Neural cell (in vitro differentiated cells): ENCODE data around the gene CTLA4. TPM values are rescaled to one million over a fixed set of nuclear protein-coding genes. Genes with fewer than 3 reads are reported as not detected.

Source experiments
- H2AFZ ChIP-seq: fragments of 200-600, 300-800 bp; sonication (generic), shearing (Covaris generic); 2 replicates; pipeline ENCODE4 v1.6.0; 2014; ENCODE audit warnings: low read depth, mild to moderate bottlenecking, antibody characterized with exemption, low read length, moderate library complexity
- H3F3A ChIP-seq: fragments of 200-600 bp; shearing (Covaris generic); 2 replicates; pipeline ENCODE4 v1.6.1; 2016; ENCODE audit warnings: mild to moderate bottlenecking, moderate library complexity, mixed read lengths, antibody characterized with exemption, low read length; ENCODE audit not compliant: insufficient read depth, poor library complexity, severe bottlenecking
- H3K27ac ChIP-seq: fragments of 200-600, 300-800 bp; sonication (generic), shearing (Covaris generic); 2 replicates; pipeline ENCODE4 v1.5.1; 2014; ENCODE audit warnings: mild to moderate bottlenecking, low read length, moderate library complexity
- H3K27me3 ChIP-seq: fragments of 300-800, 200-600 bp; sonication (generic), shearing (Covaris generic); 2 replicates; pipeline ENCODE4 v1.6.0; 2014; ENCODE audit warnings: mild to moderate bottlenecking, low read depth, low read length, moderate library complexity; ENCODE audit not compliant: insufficient read depth
- H3K36me3 ChIP-seq: fragments of 300-800, 200-600 bp; sonication (generic), shearing (Covaris generic); 2 replicates; pipeline ENCODE4 v1.5.1; 2014; ENCODE audit warnings: mild to moderate bottlenecking, antibody characterized with exemption, low read length, moderate library complexity; ENCODE audit not compliant: insufficient read depth
- H3K4me2 ChIP-seq: fragments of 300-800, 200-600 bp; sonication (generic), shearing (Covaris generic); 2 replicates; pipeline ENCODE4 v1.6.0; 2014; ENCODE audit warnings: mild to moderate bottlenecking, low read length
- H3K4me3 ChIP-seq: fragments of 300-800, 200-600 bp; sonication (generic), shearing (Covaris generic); 2 replicates; pipeline ENCODE4 v1.5.1; 2014; ENCODE audit warnings: mild to moderate bottlenecking, low read length, moderate library complexity
- H3K79me2 ChIP-seq: fragments of 200-600 bp; shearing (Covaris generic); replicated peaks from 2 replicates; pipeline ENCODE4 v1.6.0; 2014; ENCODE audit warnings: mild to moderate bottlenecking, low read length, moderate library complexity; ENCODE audit not compliant: insufficient read depth
- H3K9ac ChIP-seq: fragments of 300-800, 200-600 bp; sonication (generic), shearing (Covaris generic); 2 replicates; pipeline ENCODE4 v1.6.1; 2016; ENCODE audit warnings: mild to moderate bottlenecking, low read length, mixed read lengths
- H3K9me2 ChIP-seq: fragments of 200-600 bp; shearing (Covaris generic); 2 replicates; pipeline ENCODE4 v1.6.1; 2016; ENCODE audit warnings: mild to moderate bottlenecking, low read length, mixed read lengths; ENCODE audit not compliant: insufficient read depth
- H3K9me3 ChIP-seq: fragments of 200-600, 300-800 bp; sonication (generic), shearing (Covaris generic); 2 replicates; pipeline ENCODE4 v1.6.1; 2016; ENCODE audit warnings: mild to moderate bottlenecking, mixed run types, low read length, moderate library complexity, mixed read lengths
- H4K20me1 ChIP-seq: fragments of 200-600 bp; shearing (Covaris generic); 2 replicates; pipeline ENCODE4 v1.6.1; 2016; ENCODE audit warnings: mild to moderate bottlenecking, mixed run types; ENCODE audit not compliant: insufficient read depth
- EP300 ChIP-seq: fragments of 450-650 bp; conservative IDR thresholded peaks from 2 replicates; pipeline ENCODE4 v1.6.1; 2014; ENCODE audit warnings: antibody characterized with exemption, mild to moderate bottlenecking, moderate library complexity; ENCODE audit not compliant: poor library complexity, severe bottlenecking
- EZH2 ChIP-seq: fragments of 200-600, 300-800 bp; shearing (Covaris generic), sonication (generic); IDR thresholded peaks from 2 replicates; pipeline ENCODE4 v1.6.1; 2014; ENCODE audit warnings: antibody characterized with exemption, low read length, borderline replicate concordance, mild to moderate bottlenecking; ENCODE audit not compliant: insufficient read depth, poor library complexity, severe bottlenecking
- MXI1 ChIP-seq: fragments of 450-650 bp; conservative IDR thresholded peaks from 2 replicates; pipeline ENCODE4 v1.6.1; 2014; ENCODE audit warnings: antibody characterized with exemption, mild to moderate bottlenecking; ENCODE audit not compliant: poor library complexity, severe bottlenecking
- POLR2AphosphoS5 ChIP-seq: IDR thresholded peaks from 2 replicates; pipeline ENCODE4 v1.6.1; 2012
- RAD21 ChIP-seq: fragments of 450-650 bp; conservative IDR thresholded peaks from 2 replicates; pipeline ENCODE4 v1.6.1; 2014; ENCODE audit warnings: antibody characterized with exemption, mild to moderate bottlenecking, moderate library complexity
- SMC3 ChIP-seq: fragments of 450-650 bp; conservative IDR thresholded peaks from 2 replicates; pipeline ENCODE4 v1.6.1; 2014; ENCODE audit warnings: antibody characterized with exemption, mild to moderate bottlenecking, moderate library complexity; ENCODE audit not compliant: poor library complexity
- TAF1 ChIP-seq: IDR thresholded peaks from 2 replicates; pipeline ENCODE4 v1.6.1; 2012; ENCODE audit warnings: low read depth
- polyA plus RNA-seq: library from polyadenylated mRNA; depleted of rRNA; stranded (reverse); fragments of >200 nt; gene quantifications from 2 replicates; pipeline ENCODE4 v1.2.3, GENCODE V29; 2014
- TF ChIP-seq, protein P1 (sequence below): fragments of 450-650 bp; IDR thresholded peaks from 2 replicates; pipeline ENCODE4 v1.5.1; 2014; ENCODE audit warnings: antibody characterized with exemption, mild to moderate bottlenecking, moderate library complexity; ENCODE audit not compliant: poor library complexity, severe bottlenecking
- TF ChIP-seq, protein P2 (sequence below): IDR thresholded peaks from 2 replicates; pipeline ENCODE4 v1.6.1; 2012; ENCODE audit warnings: borderline replicate concordance

The CTLA4 gene
- polyA plus RNA-seq, 1 donor from 2014 or later = not detected

DNA sequence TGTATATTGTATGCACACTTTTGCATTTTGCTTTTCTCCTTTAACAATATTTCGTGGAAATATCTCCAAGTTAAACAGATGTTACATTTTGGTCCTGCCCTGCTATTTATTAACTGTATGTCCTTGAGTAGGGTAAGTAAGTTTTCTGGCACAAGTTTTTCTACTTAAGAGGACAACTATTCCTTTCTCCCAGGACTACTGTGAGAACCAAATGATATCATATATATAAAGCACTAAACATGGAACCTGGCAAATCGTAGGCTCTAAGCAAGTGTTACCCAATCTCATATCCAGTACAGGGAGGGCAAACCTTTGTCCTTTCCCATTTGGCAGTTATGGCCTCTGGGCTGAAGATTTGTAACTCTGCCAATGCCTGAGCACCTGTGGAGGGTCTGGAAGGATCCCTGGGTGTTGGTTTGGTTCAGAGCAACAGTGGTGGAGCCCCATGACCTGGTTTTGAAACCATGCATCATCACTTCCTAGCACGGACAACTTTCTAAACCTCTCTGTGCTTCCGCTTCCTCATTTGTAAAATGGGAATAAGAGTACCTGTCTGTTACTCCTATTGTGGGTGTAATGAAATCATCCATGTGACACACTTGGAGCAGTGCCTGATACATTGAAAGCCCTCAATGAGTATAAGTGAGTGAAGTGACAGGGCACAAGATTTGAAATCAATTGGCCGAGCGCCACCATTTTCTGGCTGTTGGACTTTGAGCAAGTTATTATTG lies 40.7 kb downstream of the CTLA4 start:
- TF ChIP-seq EP300 (no peak), RAD21 (no peak), SMC3 (no peak), MXI1 (no peak), POLR2AphosphoS5 (no peak), EZH2 (no peak), TAF1 (no peak)
- TF ChIP-seq, protein P1, sequence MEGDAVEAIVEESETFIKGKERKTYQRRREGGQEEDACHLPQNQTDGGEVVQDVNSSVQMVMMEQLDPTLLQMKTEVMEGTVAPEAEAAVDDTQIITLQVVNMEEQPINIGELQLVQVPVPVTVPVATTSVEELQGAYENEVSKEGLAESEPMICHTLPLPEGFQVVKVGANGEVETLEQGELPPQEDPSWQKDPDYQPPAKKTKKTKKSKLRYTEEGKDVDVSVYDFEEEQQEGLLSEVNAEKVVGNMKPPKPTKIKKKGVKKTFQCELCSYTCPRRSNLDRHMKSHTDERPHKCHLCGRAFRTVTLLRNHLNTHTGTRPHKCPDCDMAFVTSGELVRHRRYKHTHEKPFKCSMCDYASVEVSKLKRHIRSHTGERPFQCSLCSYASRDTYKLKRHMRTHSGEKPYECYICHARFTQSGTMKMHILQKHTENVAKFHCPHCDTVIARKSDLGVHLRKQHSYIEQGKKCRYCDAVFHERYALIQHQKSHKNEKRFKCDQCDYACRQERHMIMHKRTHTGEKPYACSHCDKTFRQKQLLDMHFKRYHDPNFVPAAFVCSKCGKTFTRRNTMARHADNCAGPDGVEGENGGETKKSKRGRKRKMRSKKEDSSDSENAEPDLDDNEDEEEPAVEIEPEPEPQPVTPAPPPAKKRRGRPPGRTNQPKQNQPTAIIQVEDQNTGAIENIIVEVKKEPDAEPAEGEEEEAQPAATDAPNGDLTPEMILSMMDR = no peak
- TF ChIP-seq, protein P2, sequence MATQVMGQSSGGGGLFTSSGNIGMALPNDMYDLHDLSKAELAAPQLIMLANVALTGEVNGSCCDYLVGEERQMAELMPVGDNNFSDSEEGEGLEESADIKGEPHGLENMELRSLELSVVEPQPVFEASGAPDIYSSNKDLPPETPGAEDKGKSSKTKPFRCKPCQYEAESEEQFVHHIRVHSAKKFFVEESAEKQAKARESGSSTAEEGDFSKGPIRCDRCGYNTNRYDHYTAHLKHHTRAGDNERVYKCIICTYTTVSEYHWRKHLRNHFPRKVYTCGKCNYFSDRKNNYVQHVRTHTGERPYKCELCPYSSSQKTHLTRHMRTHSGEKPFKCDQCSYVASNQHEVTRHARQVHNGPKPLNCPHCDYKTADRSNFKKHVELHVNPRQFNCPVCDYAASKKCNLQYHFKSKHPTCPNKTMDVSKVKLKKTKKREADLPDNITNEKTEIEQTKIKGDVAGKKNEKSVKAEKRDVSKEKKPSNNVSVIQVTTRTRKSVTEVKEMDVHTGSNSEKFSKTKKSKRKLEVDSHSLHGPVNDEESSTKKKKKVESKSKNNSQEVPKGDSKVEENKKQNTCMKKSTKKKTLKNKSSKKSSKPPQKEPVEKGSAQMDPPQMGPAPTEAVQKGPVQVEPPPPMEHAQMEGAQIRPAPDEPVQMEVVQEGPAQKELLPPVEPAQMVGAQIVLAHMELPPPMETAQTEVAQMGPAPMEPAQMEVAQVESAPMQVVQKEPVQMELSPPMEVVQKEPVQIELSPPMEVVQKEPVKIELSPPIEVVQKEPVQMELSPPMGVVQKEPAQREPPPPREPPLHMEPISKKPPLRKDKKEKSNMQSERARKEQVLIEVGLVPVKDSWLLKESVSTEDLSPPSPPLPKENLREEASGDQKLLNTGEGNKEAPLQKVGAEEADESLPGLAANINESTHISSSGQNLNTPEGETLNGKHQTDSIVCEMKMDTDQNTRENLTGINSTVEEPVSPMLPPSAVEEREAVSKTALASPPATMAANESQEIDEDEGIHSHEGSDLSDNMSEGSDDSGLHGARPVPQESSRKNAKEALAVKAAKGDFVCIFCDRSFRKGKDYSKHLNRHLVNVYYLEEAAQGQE = no peak
- Histone ChIP-seq H3K9me3 (no peaks in the 10 kb centered on the region), H3K79me2 (no peaks in the 10 kb centered on the region), H3K4me3 (no peak overlapping the region), H3K36me3 (no peaks in the 10 kb centered on the region), H3K9ac (no peak overlapping the region), H4K20me1 (no peaks in the 10 kb centered on the region), H3K4me2 (no peak overlapping the region), H3F3A (no peaks in the 10 kb centered on the region), H3K27me3 (no peaks in the 10 kb centered on the region), H3K27ac (no peak overlapping the region), H2AFZ (no peak overlapping the region), H3K9me2 (no peaks in the 10 kb centered on the region)

- Histone ChIP-seq H3K9me3 (no peaks in the 10 kb centered on the region), H3K4me3 (no peak overlapping the region), H3K9ac (no peak overlapping the region), H3K27me3 (no peaks in the 10 kb centered on the region), H3K79me2 (no peaks in the 10 kb centered on the region), H3F3A (no peaks in the 10 kb centered on the region), H2AFZ (no peak overlapping the region), H3K36me3 (no peaks in the 10 kb centered on the region), H4K20me1 (no peaks in the 10 kb centered on the region), H3K4me2 (no peak overlapping the region), H3K9me2 (no peaks in the 10 kb centered on the region), H3K27ac (no peak overlapping the region)
- TF ChIP-seq SMC3 (no peak), MXI1 (no peak), EZH2 (no peak), RAD21 (no peak), TAF1 (no peak), POLR2AphosphoS5 (no peak), EP300 (no peak)
- TF ChIP-seq, protein P2 = no peak
- TF ChIP-seq, protein P1 = no peak
These were observed 41.2 kb downstream of the CTLA4 start for GRCh38 chr2:203908797-203909185.
